NCI-H748 treated with DMSO at 0.1 percent for 48 hours (cell line): ENCODE data around the gene NCAM1.
A peak's percentile ranks its signal among the peaks of the same experiment; 100 is the strongest.
"Not testable (repeated sequence)": the region's sequence is repeated elsewhere in the genome, so short reads cannot be mapped to it uniquely, and the experiment has no call there.

Experiments
- DNase-seq: peaks from one replicate; lab custom pipeline; 2025; lab: John Stamatoyannopoulos, UW

NCAM1 gene

DNA sequence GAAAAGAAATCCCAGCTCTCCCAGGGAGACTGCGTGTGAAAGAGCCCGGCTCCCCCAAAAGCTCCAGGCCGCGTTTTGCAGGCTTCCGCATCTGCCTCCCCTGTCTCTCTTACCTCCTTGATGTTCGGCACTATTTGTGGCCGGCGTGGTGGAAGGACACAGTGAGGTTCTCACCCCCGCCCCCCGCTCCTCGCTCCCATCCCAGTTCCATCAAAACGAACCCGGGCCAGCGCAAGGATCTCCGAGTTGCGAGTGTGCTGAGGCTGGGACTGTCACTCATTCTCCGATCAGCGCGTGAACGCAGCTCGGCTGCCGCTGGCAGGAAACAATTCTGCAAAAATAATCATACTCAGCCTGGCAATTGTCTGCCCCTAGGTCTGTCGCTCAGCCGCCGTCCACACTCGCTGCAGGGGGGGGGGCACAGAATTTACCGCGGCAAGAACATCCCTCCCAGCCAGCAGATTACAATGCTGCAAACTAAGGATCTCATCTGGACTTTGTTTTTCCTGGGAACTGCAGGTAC lies at the start of gene NCAM1:
Gene NCAM1, plus strand, starts transcription at position 275 of the 523 bp plus-strand sequence.
- peak; percentile 75 for DNase-seq

DNA sequence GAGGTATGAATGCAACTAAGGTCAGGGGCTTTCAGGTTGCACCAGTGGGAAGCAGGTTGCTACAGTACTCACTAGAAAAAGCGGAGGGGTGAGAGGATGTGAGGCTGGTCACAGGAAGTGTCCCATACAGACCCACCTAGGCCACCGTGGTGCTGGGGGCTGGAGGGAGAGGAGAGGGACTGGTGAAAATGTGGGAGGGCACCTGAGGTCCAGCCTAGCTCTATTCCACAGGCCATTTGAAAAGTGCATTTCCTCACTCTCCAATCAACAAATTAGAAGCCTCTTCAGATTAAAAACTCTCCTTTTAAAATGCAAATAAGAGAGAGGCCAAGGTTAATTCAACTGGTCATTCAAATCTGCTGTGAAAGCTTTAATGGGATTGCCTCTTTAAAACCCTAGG lies 38.6 kb upstream of the NCAM1 start:
- peak; percentile 23 for DNase-seq

DNA sequence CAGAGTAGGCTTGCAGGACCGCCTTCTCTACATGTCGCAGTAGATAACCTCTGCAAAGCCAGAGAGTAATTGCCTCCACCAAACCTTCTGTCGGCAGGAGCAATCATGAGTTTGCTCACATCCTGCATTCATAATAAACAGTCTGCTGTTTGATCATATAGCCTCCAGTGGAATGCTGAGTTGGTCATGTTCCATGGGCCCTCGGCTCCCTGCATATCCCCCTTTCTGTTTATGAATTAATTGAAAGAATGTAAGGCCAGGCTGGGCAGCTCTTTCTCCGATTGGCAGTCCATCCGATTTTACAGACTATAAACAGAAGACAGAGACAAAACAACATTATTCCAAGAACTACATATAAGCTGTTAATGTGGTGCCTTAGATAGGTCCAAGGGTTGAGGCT lies 36.4 kb upstream of the NCAM1 start:
- DNase-seq: not testable (repeated sequence)

DNA sequence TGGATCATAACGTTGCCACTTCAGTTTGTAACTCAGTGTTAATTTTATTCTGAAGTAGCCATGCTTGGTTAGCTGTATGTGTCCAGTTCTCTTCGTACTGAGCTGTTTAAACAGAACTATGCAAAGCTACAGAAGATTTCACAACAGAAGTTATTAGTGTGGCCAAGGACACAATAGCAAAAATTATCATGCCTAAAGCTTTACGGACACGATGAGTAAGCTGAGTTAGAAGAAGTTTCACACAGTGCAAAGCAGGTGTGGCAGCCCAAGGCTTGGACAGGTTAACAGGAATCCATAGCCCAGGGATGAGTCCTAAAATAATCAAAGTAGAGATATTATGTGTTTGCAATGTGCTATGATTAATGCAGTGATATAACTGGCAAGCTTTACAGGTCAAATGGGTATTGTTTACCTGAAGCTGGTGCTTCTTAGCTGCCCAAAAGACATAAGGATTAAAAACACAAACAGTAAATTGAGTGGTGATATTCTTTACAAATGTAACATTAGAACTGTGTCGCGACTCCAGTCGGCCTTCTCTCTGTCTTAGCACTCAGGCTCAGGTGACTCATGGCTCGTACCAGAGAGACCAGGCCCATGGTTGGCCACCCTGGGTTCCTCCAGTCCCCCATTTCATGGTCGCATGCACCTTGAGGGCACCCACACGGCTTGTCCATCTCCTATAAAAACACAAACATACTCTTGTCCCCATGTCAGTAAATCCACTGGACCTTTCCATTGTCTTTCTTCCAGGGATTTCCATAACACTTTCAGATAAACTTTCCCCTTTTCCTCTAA lies 35.5 kb upstream of the NCAM1 start:
- no peak for DNase-seq

DNA sequence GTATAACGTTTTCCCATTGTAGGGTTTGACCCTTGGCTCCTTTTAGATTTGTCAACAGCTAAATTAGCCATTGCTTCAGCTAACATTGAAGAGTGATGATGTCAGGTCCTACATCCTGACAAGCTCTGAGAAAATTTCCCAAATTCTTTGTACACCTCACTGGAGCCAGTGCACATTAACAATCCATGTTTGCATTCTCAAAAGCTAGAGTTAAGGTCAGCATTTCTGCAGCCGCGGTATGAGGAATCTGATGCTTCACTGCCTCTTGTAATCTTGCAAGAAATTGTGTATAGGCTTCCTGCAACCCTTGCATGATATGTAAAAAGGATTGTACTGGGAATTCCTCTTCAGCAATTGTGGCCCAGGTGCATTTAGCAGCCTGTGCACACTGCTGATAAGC lies 33.1 kb upstream of the NCAM1 start:
- no peak for DNase-seq

DNA sequence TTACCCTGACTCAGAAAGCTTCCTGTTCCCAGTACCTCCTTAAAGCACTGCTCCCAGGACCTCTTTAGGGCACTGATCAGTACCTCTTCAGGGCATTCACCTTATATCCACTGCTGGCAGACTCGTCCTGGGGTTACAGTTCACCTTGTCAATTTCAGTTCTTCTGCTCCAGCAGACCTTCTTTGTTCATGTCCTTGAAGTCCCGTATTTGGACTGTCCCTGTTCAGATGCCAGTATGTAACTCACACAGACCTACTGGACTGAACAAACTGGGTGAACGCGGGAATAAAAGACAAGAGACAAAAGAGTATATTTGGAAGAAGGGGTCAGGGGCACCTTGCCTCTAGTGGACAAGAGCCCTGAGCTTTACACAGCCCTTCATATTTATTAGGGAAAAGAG lies 31.8 kb upstream of the NCAM1 start:
- DNase-seq: no peak

DNA sequence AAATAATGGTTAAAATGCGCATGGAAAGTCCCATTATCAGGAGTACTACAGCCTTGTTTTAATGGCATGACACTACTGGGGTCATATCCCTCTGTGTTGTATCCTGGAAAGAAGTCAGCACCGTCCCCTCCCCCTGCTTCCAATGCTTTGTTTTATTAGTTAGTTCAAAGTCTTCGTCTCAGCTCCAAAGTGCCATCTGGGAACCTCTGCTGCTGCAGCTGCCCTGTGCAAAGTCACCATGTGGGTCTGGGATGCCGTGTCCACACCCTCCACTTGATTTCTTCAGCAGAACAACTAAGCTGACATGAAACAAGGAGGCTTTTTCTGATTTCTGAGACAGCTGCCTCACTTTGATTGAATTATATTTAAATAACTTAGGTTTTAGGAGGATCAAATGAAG lies 29.5 kb upstream of the NCAM1 start:
- DNase-seq: no peak

DNA sequence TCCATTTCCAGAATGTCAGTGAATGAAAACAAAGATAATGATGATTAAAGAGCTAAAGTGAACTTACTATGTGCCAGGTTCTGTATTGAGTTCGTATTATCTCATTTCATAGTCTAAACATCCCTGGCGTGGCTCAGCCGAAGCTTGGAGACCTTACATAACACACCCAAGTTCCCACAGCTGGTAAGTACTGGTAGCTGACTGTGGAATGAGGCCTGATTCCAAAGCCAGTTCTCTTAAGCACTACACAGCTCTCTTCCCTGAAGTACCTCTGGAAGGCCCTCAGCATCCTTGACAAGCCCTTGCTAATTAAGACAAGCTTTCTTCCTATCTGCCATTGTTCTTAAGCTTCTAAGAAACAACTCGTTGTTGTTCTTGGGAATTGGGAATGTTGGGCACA lies 28.6 kb upstream of the NCAM1 start:
- no peak for DNase-seq

DNA sequence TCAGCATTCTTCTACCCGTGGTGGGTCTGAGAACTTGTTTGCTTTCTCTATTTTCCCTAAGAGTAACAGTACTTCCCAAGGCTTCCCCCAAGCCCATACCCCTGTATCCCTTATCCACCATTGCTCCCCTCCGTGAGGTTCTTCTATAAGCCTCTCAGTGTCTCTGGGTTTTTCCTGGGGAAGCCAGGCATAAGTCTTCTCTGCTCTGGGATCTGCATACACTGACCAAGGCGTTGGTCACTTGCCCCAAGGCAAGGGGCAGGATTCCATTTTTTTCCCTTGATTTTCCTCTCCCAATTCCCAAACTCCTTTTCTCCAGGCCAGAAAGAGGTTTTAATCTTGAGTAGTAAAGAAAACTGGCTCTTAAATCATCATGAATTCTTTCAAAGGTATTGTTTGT lies 27.2 kb upstream of the NCAM1 start:
- DNase-seq: no peak

DNA sequence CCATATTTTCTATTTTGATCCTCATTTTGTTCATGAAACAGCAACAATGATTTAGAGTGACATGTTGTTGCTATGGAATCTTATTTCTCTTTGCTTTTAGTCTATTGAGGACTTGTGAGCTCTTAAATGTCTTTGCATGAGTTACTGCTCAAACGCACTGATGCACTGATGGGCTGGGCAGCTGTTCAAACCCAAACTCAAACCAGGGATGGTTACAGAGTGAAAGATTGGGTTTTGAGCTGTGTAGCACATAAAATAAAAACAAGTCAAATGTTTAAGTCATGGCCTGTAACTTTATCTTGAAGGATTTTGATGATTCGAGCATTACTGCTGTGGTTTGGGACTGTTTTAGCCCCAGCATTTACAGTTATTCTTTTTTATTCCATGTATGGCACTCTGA lies 20.1 kb upstream of the NCAM1 start:
- DNase-seq: no peak

DNA sequence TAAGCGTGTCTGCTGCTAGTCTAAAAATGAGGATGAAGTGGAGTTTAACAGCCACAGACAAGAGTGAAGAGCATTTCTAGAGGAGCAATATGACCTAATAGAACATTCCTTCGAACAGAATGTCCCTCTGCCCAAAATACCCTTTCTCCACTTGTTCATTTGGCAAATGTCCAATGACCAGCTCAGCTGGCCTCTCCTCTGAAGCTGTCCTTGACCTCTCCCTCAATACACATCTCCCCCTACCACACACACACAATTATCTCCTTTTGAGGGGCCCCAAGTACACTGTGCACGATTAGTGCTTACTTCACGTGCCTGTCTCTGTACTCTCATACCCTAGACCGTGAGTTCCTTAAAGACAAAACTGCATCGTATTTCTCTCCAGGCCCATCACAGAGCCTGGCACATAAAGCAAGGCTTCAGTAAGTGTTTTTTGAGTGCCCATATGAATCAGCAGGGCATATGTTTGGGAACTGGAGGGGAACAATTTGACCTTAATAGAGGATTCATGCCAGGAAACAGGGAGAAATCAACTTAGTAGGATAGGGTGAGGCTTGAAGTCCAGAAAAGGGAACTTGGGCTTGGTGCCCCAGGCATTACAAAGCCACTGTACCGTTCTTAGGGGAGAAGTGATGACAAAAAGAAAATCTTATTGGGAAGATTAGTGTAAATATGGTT lies 18.1 kb upstream of the NCAM1 start:
- no peak for DNase-seq

DNA sequence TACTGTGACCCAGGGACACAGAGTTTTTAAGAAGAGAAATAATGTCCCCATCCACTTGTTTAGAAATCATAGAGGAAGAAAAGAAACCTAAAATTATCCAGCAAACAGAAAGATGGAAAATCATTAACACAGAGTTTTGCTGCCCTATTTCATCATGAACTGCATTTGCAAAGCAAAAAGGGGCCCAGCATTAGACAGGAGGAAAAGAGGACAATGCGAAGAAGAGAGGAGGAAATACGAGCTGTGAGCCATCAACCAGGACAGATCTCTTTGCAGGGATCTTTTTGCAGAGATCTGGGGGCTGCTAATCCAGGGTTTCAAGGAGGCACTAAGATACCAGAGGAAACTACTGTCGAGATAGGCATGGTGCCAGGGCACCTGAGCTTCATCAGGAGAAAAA lies 14.4 kb upstream of the NCAM1 start:
- no peak for DNase-seq

DNA sequence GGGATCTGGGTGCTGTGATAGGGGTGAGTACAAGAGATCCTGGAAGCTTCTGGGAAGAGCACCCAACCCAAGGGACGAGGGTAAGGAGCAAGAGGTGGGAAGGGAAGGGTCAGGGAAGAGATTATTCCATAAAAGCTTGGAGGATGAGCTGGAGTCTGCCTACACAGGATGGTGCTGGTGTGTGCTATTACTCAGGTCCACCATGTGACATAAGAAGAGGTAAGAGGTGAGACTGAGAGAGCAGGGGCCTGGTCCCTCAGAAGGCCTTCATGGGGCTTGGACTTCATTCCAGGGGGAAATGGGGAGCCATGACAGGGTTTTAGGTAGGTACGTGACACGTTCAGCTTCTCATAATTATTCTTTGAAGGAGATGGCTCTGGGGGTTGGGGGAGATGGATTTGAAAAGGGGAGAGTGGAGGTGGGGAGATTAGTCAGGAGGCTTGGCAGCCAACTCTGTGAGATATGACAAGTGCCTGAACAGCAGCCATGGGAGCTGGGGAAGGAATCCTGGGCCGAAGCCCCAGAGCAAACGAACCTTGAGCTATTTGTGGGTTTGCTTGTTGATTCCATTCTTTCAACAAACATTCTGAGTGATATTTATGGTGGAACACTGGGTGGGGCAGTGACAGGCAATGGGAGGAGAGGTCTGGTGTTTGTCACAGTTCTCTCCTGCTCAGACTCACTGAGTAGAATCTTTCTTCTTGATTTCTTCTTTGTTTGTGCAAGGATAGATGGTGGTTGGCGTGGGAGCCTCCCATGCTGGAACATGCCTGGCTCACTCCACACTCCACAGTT lies 11.2 kb upstream of the NCAM1 start:
- no peak for DNase-seq

DNA sequence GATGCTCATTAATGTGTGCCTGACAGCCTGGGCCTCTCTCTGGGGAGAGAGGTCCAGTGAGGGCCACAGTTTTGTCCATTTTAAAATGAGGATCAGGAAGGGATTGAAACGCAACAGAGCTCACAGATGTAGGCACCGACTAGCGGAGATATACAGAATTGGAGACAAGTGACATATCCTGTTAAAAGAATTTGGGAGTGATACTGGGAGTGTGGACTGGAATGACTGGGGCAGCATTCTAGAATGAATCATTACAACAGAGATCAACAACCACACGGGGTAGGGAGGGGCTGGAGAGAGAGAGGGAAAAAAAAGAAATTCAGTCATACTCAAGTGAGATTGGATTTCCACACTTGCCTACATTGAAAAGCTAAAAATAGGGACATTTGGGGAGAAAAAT lies 2.5 kb upstream of the NCAM1 start:
- no peak for DNase-seq

DNA sequence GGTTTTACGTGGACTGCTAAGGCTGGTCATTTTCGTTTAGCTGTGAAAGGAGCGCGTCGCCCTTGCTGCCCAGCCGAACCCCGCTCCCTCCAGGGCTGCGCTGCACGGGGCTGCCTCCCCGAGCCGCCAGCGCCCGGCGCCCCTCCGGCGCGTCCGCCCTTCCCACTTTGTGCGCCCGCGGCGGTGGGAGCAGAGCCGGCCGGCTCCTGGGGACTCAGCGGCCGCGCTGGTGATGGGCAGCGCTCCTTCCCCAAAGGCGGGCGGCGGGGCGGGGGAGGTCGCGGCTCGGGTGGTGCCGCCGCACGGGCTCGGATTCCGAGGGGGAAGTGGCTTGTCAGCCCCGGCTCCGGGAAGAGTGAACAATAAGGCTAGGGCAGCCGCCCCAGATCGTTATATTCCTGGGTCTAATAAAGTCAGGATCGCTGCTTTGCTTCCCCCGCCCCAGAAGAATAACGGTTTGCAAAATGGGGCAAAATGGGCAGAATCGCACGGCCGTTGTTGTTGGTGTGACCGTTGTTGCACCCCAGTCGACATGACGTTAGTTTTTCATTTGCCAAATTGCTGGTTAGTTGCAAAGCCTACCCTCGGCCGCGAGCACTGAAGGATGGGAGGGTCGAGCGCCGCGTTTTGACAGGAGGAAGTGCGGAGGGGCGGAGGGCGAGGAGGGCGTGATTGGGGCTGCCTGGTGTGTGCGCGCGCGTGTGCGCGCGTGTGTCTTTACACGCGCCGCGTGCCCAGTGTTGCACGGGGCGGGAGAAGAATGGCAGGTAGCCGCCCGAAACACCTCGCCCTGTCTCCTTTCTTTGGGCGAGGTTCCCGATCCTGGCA lies 745 bp downstream of the NCAM1 start:
- DNase-seq: peak; percentile 34

DNA sequence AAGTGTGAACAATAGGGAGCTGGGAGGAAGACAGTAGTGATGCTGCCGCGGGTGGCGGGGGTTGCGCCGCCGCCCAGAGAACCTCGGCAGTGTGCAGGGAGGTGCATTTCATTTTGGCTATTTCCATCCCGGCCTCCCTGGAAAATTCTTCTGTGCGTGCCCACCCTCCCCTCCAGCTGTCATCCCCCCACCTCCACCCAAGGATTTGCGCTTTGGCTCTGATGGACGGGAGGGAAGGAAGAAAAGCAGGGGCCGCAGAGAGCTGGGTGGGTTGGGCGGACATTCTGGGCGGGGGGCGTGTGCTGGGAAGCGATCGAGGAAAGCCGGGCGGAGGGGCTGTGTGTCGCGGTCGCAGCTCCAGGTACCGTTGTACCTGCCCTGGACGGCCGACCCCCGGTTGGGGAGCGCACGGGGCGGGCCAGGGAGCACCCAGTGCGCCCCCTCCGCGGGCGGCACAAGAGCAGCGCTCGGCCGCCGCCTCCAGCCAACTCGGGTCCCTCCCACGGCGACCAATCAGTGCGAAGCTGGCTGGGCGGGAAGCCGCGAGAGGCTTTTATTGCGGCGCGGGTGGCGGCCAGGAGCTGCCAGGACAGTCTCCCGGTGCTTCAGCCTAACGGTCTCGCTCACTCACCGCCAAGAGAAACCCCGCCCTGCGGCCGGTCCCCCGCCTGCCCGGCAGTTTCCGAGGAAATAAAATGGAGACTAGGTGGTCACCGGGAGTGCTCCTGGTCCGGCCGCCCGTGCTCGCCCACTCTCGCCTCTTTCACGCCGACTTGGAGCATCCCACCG lies 1.6 kb downstream of the NCAM1 start:
- peak; percentile 69 for DNase-seq

DNA sequence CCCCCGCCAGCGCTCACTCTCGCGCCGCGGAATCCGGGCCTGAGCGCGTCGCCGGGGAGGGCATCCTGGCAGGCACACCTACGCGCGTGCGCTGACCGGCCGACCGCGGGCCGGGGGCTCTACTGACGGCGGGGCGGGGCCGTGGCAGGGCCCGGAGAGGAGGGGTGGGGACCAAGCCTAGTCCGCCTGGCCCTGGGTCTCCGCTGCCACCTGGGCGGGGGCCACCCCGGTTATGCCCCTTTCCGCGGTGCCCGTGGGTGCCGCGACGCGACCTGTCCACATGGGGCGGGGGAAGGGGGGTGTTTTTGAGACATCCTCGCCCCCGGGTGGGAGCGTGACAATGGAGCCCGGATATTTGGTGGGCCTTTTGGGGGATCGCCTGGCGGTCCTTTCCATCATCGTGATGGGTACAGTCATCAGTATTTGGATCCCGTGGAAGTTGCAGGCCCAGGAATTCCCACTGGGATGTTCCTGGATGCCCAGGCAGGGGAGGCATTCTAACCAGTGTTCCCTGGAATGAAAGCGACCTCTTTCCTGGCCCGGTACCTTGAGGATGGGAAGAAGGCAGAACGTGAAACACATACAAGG lies 2.2 kb downstream of the NCAM1 start:
- peak; percentile 69 for DNase-seq

DNA sequence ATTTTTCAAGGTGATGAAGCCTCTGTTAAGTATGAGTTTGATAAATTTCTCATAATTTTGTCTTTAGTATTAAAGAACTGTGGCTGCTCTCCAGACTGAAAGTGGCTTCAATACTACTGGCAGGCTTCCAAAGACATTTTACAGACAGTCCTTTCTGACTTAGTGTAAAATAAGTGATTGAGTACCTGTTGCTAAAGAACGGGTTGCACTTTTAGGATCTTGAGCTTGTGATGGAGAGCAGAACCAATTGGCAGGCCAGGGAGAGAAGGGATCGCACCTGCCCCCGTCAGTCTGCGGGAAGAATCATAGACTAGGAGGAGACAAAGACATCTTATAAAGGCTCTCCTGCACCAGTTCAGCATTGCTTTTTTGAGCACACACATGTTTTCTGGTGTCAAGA lies 4.4 kb downstream of the NCAM1 start:
- peak; percentile 34 for DNase-seq

DNA sequence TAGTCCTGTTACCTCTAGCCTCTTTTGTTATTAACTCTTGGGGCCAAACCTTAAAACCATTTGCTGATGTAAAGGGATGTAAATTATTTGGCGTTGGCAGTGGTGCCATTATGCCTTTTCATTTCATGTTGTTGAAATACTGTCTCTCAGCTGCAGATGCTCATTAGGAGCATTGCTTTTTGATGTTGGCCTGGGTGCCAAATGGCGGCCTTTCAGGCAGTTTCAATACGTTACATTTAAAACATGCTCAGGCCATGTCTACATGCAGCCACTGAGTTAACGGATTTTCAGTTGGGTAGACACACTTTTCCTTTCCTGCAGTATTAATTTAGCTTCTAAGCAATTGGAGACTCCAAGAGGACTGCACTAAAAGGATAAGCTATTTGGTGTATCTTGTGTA lies 5.3 kb downstream of the NCAM1 start:
- DNase-seq: no peak

DNA sequence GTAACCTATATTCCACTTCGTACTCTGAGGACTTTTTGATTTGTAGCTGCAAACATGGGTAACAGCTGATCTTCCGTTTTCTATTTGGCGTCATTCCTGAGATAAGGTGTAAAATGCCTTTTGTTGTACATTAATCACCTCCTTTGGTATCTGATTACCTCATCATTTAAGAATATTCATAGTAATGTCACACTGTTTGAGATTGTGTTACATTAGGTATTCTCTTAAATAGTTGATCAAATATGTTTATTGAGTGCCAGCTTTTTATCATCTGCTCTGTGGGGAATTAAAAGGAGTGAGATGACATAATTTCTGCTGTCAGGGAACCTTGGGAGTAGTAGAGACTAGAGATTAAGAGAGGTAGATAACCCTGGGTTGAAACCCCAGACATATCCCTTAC lies 5.9 kb downstream of the NCAM1 start:
- no peak for DNase-seq
